Spleen (tissue), 11 donors: ENCODE results near the gene BRD1. TPM values are rescaled to one million over a fixed set of nuclear protein-coding genes. Genes with fewer than 3 reads are reported as not detected.
"Not testable (repeated sequence)": the region's sequence is repeated elsewhere in the genome, so short reads cannot be mapped to it uniquely, and the experiment has no call there.

Experiments
- DNase-seq: peaks from one replicate; pipeline ENCODE4 v3.0.0-alpha.2; 2020
- H3K27ac ChIP-seq, 8 donors: fragments of 200-600 bp; sonication (generic) in 7 of 8; 1 replicate in 4 of 8; 2 replicates in 4 of 8; pipeline versions ENCODE4 v1.5.0 to v1.8.0; 2016 to 2021; ENCODE audit warnings: inconsistent platforms in 4 of 8, mild to moderate bottlenecking in 4 of 8, moderate library complexity in 1 of 8
- H3K27me3 ChIP-seq, 7 donors: fragments of 200-600 bp; sonication (generic) in 6 of 7; replicated peaks in 1 of 7; 1 replicate in 4 of 7; 2 replicates in 3 of 7; pipeline versions ENCODE4 v1.5.0 to v1.8.0; 2016 to 2021; ENCODE audit warnings: inconsistent platforms in 3 of 7, mild to moderate bottlenecking in 1 of 7
- H3K36me3 ChIP-seq, 6 donors: fragments of 200-600 bp; sonication (generic) in 5 of 6; 1 replicate in 4 of 6; 2 replicates in 2 of 6; pipeline versions ENCODE4 v1.5.0 to v1.8.0; 2016 to 2021; ENCODE audit warnings: inconsistent platforms in 2 of 6
- H3K4me1 ChIP-seq, 6 donors: fragments of 200-600 bp; sonication (generic) in 5 of 6; 1 replicate in 3 of 6; 2 replicates in 3 of 6; pipeline versions ENCODE4 v1.5.0 to v1.8.0; 2016 to 2021; ENCODE audit warnings: inconsistent platforms in 3 of 6
- H3K4me3 ChIP-seq, 8 donors: fragments of 200-600 bp; sonication (generic) in 7 of 8; 1 replicate in 4 of 8; 2 replicates in 4 of 8; pipeline versions ENCODE4 v1.5.0 to v1.8.0; 2016 to 2021; ENCODE audit warnings: inconsistent platforms in 4 of 8, mild to moderate bottlenecking in 4 of 8, moderate library complexity in 2 of 8
- H3K9me3 ChIP-seq, 8 donors: fragments of 200-600 bp; sonication (generic) in 7 of 8; 1 replicate in 4 of 8; 2 replicates in 4 of 8; pipeline versions ENCODE4 v1.5.0 to v1.8.0; 2016 to 2021; ENCODE audit warnings: inconsistent platforms in 4 of 8
- POLR2A ChIP-seq, 3 donors: fragments of 450-650 bp; IDR thresholded peaks; one replicate each; pipeline ENCODE4 v1.5.1; 2017; ENCODE audit warnings: antibody characterized with exemption in 3 of 3, mild to moderate bottlenecking in 1 of 3
- POLR2AphosphoS5 ChIP-seq, 3 donors: sonication (generic); formaldehyde crosslinking; IDR thresholded peaks; one replicate each; pipeline ENCODE4 v1.5.1; 2017; ENCODE audit warnings: antibody characterized with exemption in 3 of 3
- WGBS, 5 donors: extraction: QIAGEN DNeasy Blood & Tissue Kit in 3 of 5; methylation state at CpG; one replicate each; pipeline versions ENCODE4 v1.1.5 to v1.1.7; 2013 to 2018; 5-methylcytosine and 5-hydroxymethylcytosine counted together
- intact Hi-C: fragments of 100-400 bp; cut with DNase I; formaldehyde crosslinking; loops from one replicate; pipeline ENCODE4 v1.15.0; 2023; ENCODE audit warnings: low total_unique reads
- polyA plus RNA-seq, 3 donors: library from polyadenylated mRNA; stranded (reverse); fragments of 200-250 nt; gene quantifications; one replicate each; pipeline ENCODE4 v1.2.1, GENCODE V29; 2013
- total RNA-seq, 7 donors: library from RNA; depleted of rRNA in 3 of 7; stranded (reverse); fragments of >200 nt in 3 of 7; fragmentation: NEBNext Ultra II Directional in 4 of 7; extraction: Animal tissue kit (Norgen Biotek cat#: 25700) in 4 of 7; gene quantifications; one replicate each; pipeline versions ENCODE4 v1.1.0 to v1.2.1, GENCODE V29; 2016 to 2021
- TF ChIP-seq, protein P1 (sequence below), 11 experiments: fragments of 200-600 bp in 7 of 11; fragments of 450-650 bp in 4 of 11; sonication (generic) in 4 of 11; IDR thresholded peaks in 8 of 11; conservative IDR thresholded peaks in 3 of 11; 1 replicate in 7 of 11; 2 replicates in 4 of 11; pipeline versions ENCODE4 v1.4.0 to v1.8.0; 2016 to 2021; ENCODE audit warnings: antibody characterized with exemption in 11 of 11, inconsistent platforms in 4 of 11, mild to moderate bottlenecking in 1 of 11
- donor health status: healthy with polysubstance abuse.
- donor health status: DM: no; HTN: no; CAD: no; lungs with moderate emphysema.
- donor health status: DM: no; HTN: no; CAD: no.
- donor health status: Bipolar disorder and iron deficiency.
- donor health status: healthy.
- donor health status: DM: no; HTN: no; CAD: no.
- donor health status: DM: yes; HTN: yes; CAD: no.

Gene BRD1
- total and polyA plus RNA-seq, 10 donors: 14.2 to 59.6 (median 37.4) TPM

DNA sequence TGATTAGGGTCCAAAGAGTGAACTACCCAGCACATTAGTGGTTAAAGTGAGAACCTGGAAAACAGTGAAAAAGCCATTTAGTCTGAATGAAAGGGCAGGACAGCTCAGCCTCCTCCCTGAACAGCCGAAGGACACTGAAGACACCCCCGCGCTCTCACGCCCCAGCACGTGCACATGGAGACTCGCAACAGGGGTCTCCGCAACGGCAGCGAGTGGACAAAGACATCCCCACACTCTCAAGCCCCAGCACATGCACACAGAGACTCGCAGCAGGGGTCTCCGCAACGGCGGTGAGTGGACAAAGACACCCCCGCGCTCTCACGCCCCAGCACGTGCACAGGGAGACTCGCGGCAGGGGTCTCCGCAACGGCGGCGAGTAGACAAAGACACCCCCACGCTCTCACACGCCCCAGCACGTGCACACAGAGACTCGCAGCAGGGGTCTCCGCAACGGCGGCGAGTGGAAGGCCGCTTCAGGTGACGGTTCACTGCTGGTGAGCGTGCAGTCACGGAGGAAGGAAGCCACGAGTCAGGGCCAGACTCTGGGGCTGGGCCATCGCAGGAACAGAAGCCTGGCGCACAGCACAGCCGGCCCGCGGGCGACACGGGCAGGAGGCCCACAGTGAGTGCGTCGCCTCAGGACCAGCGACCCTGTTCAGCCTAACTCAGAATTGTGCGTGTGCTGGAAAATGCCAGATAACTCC, 43.6 kb downstream of the BRD1 start:
- WGBS, 5 donors: 73 to 85% (median 82%) methylated on average over 32 to 47 of the region's 47 CpGs
- Histone ChIP-seq H3K36me3 (peaks cover 0 to 93% (median 50%) of the 10 kb centered on the region in 6 donors), H3K9me3 (no peaks in the 10 kb centered on the region), H3K27me3 (no peaks in the 10 kb centered on the region), H3K4me1 (peaks cover 28 to 92% (median 64%) of the 10 kb centered on the region in 6 donors), H3K27ac (peak overlapping the region in 6 of 8 donors; percentile 20 to 50 (median 46)), H3K4me3 (no peak overlapping the region)
- DNase-seq: no peak
- intact Hi-C loops: no loop called here
- TF ChIP-seq POLR2AphosphoS5 (IDR thresholded peaks at IDR 0.05): peak; percentile 24 to 77 (median 66)
- TF ChIP-seq, protein P1, sequence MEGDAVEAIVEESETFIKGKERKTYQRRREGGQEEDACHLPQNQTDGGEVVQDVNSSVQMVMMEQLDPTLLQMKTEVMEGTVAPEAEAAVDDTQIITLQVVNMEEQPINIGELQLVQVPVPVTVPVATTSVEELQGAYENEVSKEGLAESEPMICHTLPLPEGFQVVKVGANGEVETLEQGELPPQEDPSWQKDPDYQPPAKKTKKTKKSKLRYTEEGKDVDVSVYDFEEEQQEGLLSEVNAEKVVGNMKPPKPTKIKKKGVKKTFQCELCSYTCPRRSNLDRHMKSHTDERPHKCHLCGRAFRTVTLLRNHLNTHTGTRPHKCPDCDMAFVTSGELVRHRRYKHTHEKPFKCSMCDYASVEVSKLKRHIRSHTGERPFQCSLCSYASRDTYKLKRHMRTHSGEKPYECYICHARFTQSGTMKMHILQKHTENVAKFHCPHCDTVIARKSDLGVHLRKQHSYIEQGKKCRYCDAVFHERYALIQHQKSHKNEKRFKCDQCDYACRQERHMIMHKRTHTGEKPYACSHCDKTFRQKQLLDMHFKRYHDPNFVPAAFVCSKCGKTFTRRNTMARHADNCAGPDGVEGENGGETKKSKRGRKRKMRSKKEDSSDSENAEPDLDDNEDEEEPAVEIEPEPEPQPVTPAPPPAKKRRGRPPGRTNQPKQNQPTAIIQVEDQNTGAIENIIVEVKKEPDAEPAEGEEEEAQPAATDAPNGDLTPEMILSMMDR (IDR thresholded peaks at IDR 0.05 in 8 of 11, conservative IDR thresholded peaks at IDR 0.05 in 3 of 11): no peak

DNA sequence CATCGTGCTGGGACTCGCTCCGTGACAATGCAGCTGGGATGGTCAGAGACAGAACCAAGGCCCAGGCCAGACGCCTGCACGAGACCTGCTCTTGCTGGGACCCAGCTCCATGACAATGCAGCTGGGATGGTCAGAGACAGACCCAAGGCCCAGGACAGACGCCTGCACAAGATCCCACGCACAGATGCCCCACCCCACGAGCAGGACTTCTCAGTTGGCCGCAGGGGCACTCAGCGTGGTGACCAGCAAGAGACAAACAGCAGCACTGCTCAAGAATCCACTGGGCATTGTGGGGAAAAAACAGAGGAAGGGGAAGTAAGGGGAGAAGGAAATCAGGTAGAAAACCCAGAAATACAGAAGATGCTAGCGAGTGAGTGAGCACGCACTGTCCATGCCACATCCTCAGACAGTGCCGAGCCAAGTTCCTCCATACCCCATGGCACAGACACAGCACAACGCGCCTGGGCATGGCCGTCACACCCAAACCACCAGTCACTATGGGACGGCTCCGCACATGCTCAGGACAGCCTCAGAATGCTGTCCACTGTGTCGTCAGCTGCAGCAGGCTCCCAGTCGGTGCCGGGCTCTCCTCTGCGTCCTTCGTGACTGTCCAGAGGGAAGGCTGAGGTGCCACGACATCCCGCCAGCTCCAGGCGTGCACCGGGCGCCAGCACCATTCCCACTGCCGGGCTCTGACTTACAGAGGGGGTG, 44.5 kb downstream of the BRD1 start:
- H3K27ac ChIP-seq: no peak overlapping the region
- H3K36me3 ChIP-seq: peaks cover 0 to 100% (median 53%) of the 10 kb centered on the region in 6 donors
- DNase-seq: no peak
- no peak for TF ChIP-seq POLR2A (IDR thresholded peaks at IDR 0.05)
- TF ChIP-seq POLR2AphosphoS5 (IDR thresholded peaks at IDR 0.05): peak in 1 of 3 donors; percentile 40
- TF ChIP-seq, protein P1 (IDR thresholded peaks at IDR 0.05 in 8 of 11, conservative IDR thresholded peaks at IDR 0.05 in 3 of 11): no peak
- 91 to 97% (median 94%) methylated on average over 17 to 27 of the region's 29 CpGs for WGBS, 5 donors
- H3K4me1 ChIP-seq: peaks cover 20 to 87% (median 56%) of the 10 kb centered on the region in 6 donors
- no peaks in the 10 kb centered on the region for H3K27me3 ChIP-seq
- intact Hi-C loops: no loop called here
- no peaks in the 10 kb centered on the region for H3K9me3 ChIP-seq
- no peak overlapping the region for H3K4me3 ChIP-seq

DNA sequence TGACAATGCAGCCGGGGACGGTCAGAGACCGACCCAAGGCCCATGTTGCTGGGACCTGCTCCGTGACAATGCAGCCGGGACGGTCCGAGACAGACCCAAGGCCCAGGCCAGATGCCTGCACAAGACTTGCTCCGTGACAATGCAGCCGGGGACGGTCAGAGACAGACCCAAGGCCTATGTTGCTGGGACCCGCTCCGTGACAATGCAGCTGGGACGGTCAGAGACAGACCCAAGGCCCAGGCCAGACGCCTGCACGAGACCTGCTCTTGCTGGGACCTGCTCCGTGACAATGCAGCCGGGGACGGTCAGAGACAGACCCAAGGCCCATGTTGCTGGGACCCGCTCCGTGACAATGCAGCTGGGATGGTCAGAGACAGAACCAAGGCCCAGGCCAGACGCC, 45.8 kb downstream of the BRD1 start:
- intact Hi-C loops, H3K9me3 ChIP-seq, DNase-seq, H3K4me3 ChIP-seq, H3K27me3 ChIP-seq: not testable (repeated sequence)
- Histone ChIP-seq H3K27ac (peak overlapping the region in 1 of 8 donors; percentile 24), H3K36me3 (peaks cover under 1 to 100% (median 55%) of the 10 kb centered on the region in 6 donors), H3K4me1 (peaks cover 19 to 74% (median 49%) of the 10 kb centered on the region in 6 donors)
- 94 to 99% (median 97%) methylated on average over 16 to 21 of the region's 21 CpGs for WGBS, 5 donors

DNA sequence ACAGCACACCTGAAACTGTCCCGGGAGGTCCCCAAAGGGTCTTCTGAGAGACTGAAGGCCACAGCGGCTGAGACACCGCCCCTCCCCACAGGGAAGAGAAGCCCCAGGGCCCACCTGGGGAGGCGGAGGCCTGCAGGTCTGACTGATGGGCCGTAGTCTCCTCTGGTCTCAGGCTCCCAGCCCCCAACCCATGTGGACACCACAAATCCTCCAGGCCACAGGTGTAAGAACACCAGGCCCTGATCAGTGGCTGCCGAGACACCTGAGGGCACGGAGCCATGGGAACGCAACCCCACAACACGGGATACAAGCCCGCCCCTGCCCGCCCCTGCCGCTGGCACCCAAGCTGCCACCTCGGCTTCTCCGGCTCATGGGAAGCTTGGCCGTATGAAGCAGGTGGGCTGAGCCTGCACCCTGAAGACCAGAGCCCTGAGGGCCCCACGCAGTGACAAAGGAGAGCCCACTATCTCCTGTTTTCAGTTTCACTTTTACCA, 46.3 kb downstream of the BRD1 start:
- Histone ChIP-seq H3K27me3 (no peaks in the 10 kb centered on the region), H3K36me3 (peaks cover 3 to 100% (median 55%) of the 10 kb centered on the region in 6 donors), H3K9me3 (no peaks in the 10 kb centered on the region), H3K27ac (peak overlapping the region in 2 of 8 donors; percentile 24 to 25), H3K4me3 (no peak overlapping the region), H3K4me1 (peaks cover 19 to 68% (median 43%) of the 10 kb centered on the region in 6 donors)
- TF ChIP-seq, protein P1 (IDR thresholded peaks at IDR 0.05 in 8 of 11, conservative IDR thresholded peaks at IDR 0.05 in 3 of 11): no peak
- peak in 1 of 3 donors; percentile 27 for TF ChIP-seq POLR2AphosphoS5 (IDR thresholded peaks at IDR 0.05)
- WGBS, 5 donors: 70 to 90% (median 90%) methylated on average over 4 to 16 of the region's 16 CpGs
- DNase-seq: no peak
- intact Hi-C loops: no loop called here
